K562 (cell line): ENCODE measurements around the gene HARS1. TPM values are rescaled to one million over a fixed set of nuclear protein-coding genes. Genes with fewer than 3 reads are reported as not detected.

ENCODE experiments used
- BHLHE40 ChIP-seq: IDR thresholded peaks from 2 replicates; pipeline ENCODE4 v1.6.1; 2011; ENCODE audit warnings: low read length, improper control_type of control experiment
- CEBPB ChIP-seq: fragments of 450-650 bp; IDR thresholded peaks from 2 replicates; pipeline ENCODE4 v1.6.1; 2016; ENCODE audit warnings: missing genetic modification characterization, missing compliant biosample characterization
- CREM ChIP-seq: IDR thresholded peaks from 2 replicates; pipeline ENCODE4 v1.6.1; 2014; ENCODE audit warnings: antibody characterized with exemption, low read depth
- GTF2F1 ChIP-seq: IDR thresholded peaks from 2 replicates; pipeline ENCODE4 v1.6.1; 2011; ENCODE audit warnings: low read depth, low read length, improper control_type of control experiment
- KAT2B ChIP-seq: IDR thresholded peaks from one replicate; pipeline ENCODE4 v1.6.1; 2012; ENCODE audit warnings: low read depth, mild to moderate bottlenecking, control low read depth, inconsistent platforms, low read length, moderate library complexity
- NCOR1 ChIP-seq: fragments of 450-650 bp; IDR thresholded peaks from 2 replicates; pipeline ENCODE4 v1.6.1; 2016; ENCODE audit warnings: mild to moderate bottlenecking, moderate library complexity
- NONO ChIP-seq, 2 experiments: fragments of 200-400 bp in 1 of 2; fragments of 450-650 bp in 1 of 2; formaldehyde crosslinking in 1 of 2; IDR thresholded peaks; 2 replicates each; pipeline ENCODE4 v1.6.1; 2017; ENCODE audit warnings: low read depth in 2 of 2, mild to moderate bottlenecking in 2 of 2, moderate library complexity in 2 of 2, low read length in 1 of 2
- NR2C1 ChIP-seq, 2 experiments: fragments of 450-650 bp; IDR thresholded peaks; 2 replicates each; pipeline ENCODE4 v1.6.1; 2017; ENCODE audit warnings: mild to moderate bottlenecking in 2 of 2, antibody characterized with exemption in 1 of 2, inconsistent platforms in 1 of 2, missing compliant biosample characterization in 1 of 2, missing genetic modification characterization in 1 of 2
- NR2C2 ChIP-seq, 2 experiments: fragments of 200-800 bp in 1 of 2; sonication (Bioruptor generic) in 1 of 2; sonication (generic) in 1 of 2; formaldehyde crosslinking in 1 of 2; IDR thresholded peaks; 2 replicates each; pipeline versions ENCODE4 v1.6.1 to v1.8.0; 2016 to 2022; ENCODE audit warnings: mild to moderate bottlenecking in 1 of 2, missing compliant biosample characterization in 1 of 2, missing genetic modification characterization in 1 of 2, missing genetic modification reagents in 1 of 2
- NRF1 ChIP-seq, 2 experiments: fragments of 450-650 bp; IDR thresholded peaks in 1 of 2; conservative IDR thresholded peaks in 1 of 2; 2 replicates each; pipeline ENCODE4 v1.6.1; 2014; ENCODE audit warnings: mild to moderate bottlenecking in 2 of 2
- SMARCE1 ChIP-seq: fragments of 450-650 bp; IDR thresholded peaks from 2 replicates; pipeline ENCODE4 v1.7.1; 2016; ENCODE audit warnings: mild to moderate bottlenecking
- SOX6 ChIP-seq: fragments of 450-650 bp; IDR thresholded peaks from 2 replicates; pipeline ENCODE4 v1.6.1; 2014; ENCODE audit warnings: mild to moderate bottlenecking
- TEAD2 ChIP-seq: fragments of 450-650 bp; IDR thresholded peaks from 2 replicates; pipeline ENCODE4 v1.6.1; 2016; ENCODE audit warnings: missing genetic modification characterization, control low read depth, missing compliant biosample characterization
- TRIM25 ChIP-seq: fragments of 450-650 bp; IDR thresholded peaks from 2 replicates; pipeline ENCODE4 v1.7.0; 2016; ENCODE audit warnings: borderline replicate concordance
- ZBTB17 ChIP-seq: fragments of 450-650 bp; formaldehyde crosslinking; IDR thresholded peaks from 2 replicates; pipeline ENCODE4 v1.4.0; 2020; ENCODE audit warnings: mild to moderate bottlenecking
- ZBTB49 ChIP-seq: sonication (generic); formaldehyde crosslinking; IDR thresholded peaks from 2 replicates; pipeline ENCODE4 v1.8.0; 2022; ENCODE audit warnings: missing genetic modification reagents, mild to moderate bottlenecking, borderline replicate concordance
- ZNF239 ChIP-seq: fragments of 250-450 bp; sonication (Bioruptor Pico); IDR thresholded peaks from 2 replicates; pipeline ENCODE4 v1.4.0; 2020; ENCODE audit warnings: mild to moderate bottlenecking
- ZNF354B ChIP-seq: fragments of 250-450 bp; sonication (Bioruptor Pico); IDR thresholded peaks from 2 replicates; pipeline ENCODE4 v1.4.0; 2020
- ZNF431 ChIP-seq: sonication (generic); formaldehyde crosslinking; IDR thresholded peaks from 2 replicates; pipeline ENCODE4 v1.8.0; 2022; ENCODE audit warnings: mild to moderate bottlenecking, missing genetic modification reagents
- ZNF77 ChIP-seq: fragments of 250-450 bp; sonication (Bioruptor Pico); IDR thresholded peaks from 2 replicates; pipeline ENCODE4 v1.5.0; 2020
- polyA plus RNA-seq, 8 experiments: library from polyadenylated mRNA; depleted of rRNA in 4 of 8; stranded (reverse) in 5 of 8; unstranded in 3 of 8; fragments of >200 nt; fragmentation: Nextera tagmentation in 2 of 8; fragmentation: Illumina TruSeq in 1 of 8; extraction: Ambion mirVana in 2 of 8; extraction: Trizol in 1 of 8; gene quantifications; 2 replicates each; pipeline versions ENCODE4 v1.2.1 to v1.2.3, GENCODE V29; 2011 to 2014; ENCODE audit warnings: inconsistent platforms in 1 of 8, missing spikeins in 1 of 8
- total RNA-seq, 7 experiments: library from RNA; depleted of rRNA in 6 of 7; stranded (reverse); fragments of >200 nt in 6 of 7; fragmentation: Illumina TruSeq in 2 of 7; extraction: Trizol in 2 of 7; gene quantifications; 2 replicates each; pipeline versions ENCODE4 v1.2.1 to v1.2.3, GENCODE V29; 2011 to 2021; ENCODE audit warnings: low replicate concordance in 1 of 7

HARS1 gene
- total and polyA plus RNA-seq, 9 of the 15 experiments (the other 6 are each of a cell fraction or from before 2014, with no cell fraction given): 13.5 to 88.5 (median 75.2) TPM

- TF ChIP-seq CREM (peak; percentile 33), ZBTB49 (CRISPR knock-in tag) (no peak), TEAD2 (tag) (no peak), NONO (IDR thresholded peaks at IDR 0.05; ENCODE audit: low read depth in 2 of 2, low read length in 1 of 2) (peak in 1 of 2 experiments; percentile 7; a peak in 1 of 4 replicates), ZNF354B (CRISPR knock-in tag) (no peak), BHLHE40 (peak; percentile 48), ZNF431 (CRISPR knock-in tag) (peak; percentile 84), ZBTB17 (CRISPR knock-in tag) (0 out of 2 replicates have a peak, but pooled peaks have one; percentile 52), GTF2F1 (no peak), SOX6 (peak; percentile 54; the same call in 1 of the 2 replicates), TRIM25 (no peak; the same call in 1 of the 2 replicates), KAT2B (no peak), NR2C1 (IDR thresholded peaks at IDR 0.05) (peak; percentile 87), NR2C1 (tag; IDR thresholded peaks at IDR 0.05) (peak; percentile 92), SMARCE1 (peak; percentile 46), ZNF77 (CRISPR knock-in tag) (no peak), NRF1 (conservative IDR thresholded peaks at IDR 0.05 in 1 of 2, IDR thresholded peaks at IDR 0.05 in 1 of 2) (peak; percentile 81 to 84), NCOR1 (peak; percentile 42; the same call in 1 of the 2 replicates), ZNF239 (no peak), NR2C2 (CRISPR knock-in tag; IDR thresholded peaks at IDR 0.05) (peak; percentile 35; the same call in 1 of the 2 replicates), NR2C2 (tag; IDR thresholded peaks at IDR 0.05) (peak; percentile 94), CEBPB (tag) (no peak)
Observed at GRCh38 chr5:140690941-140691924, at the start of gene HARS1, which contains the start of gene HARS2 (continued).
